CD4-positive, alpha-beta T cell (primary cell): Measurements from ENCODE around the gene CATSPER4. TPM values are rescaled to one million over a fixed set of nuclear protein-coding genes. Genes with fewer than 3 reads are reported as not detected.

ENCODE experiments used
- ATAC-seq: fragments of 200-7000 bp; cut with Tn5 transposase; one replicate; pipeline ENCODE4 v1.10.0; 2022; ENCODE audit warnings: mild to moderate bottlenecking; ENCODE audit not compliant: poor library complexity
- CTCF ChIA-PET: fragments of 350-600 bp; sonication (Branson Sonifier 250); formaldehyde crosslinking; loops from one replicate; lab custom pipeline; 2021; ENCODE audit warnings: antibody characterized with exemption, inconsistent platforms; lab: Charles Lee
- POLR2A ChIA-PET: fragments of 350-600 bp; sonication (Branson Sonifier 250); formaldehyde crosslinking; loops from one replicate; lab custom pipeline; 2021; ENCODE audit warnings: antibody characterized with exemption, inconsistent platforms; lab: Charles Lee
- DNase-seq, 14 experiments: peaks; one replicate each; pipeline ENCODE4 v3.0.0-alpha.2; 2013 to 2020; ENCODE audit warnings: mixed read lengths in 2 of 14
- H3K27ac ChIP-seq, 2 donors: one replicate each; pipeline versions ENCODE4 v1.5.1 to v1.7.0; 2013; ENCODE audit warnings: low read length in 2 of 2, low read depth in 1 of 2, mild to moderate bottlenecking in 1 of 2
- H3K27me3 ChIP-seq, 2 experiments: 1 replicate in 1 of 2; 2 replicates in 1 of 2; pipeline versions ENCODE4 v1.6.1 to v1.7.0; 2013; ENCODE audit warnings: low read length in 2 of 2, control low read depth in 1 of 2, mild to moderate bottlenecking in 1 of 2, moderate library complexity in 1 of 2; ENCODE audit not compliant: insufficient read depth in 2 of 2, control insufficient read depth in 1 of 2
- H3K36me3 ChIP-seq: one replicate; pipeline ENCODE4 v1.6.1; 2013; ENCODE audit warnings: low read length, control low read depth; ENCODE audit not compliant: insufficient read depth
- H3K4me1 ChIP-seq: one replicate; pipeline ENCODE4 v1.6.1; 2013; ENCODE audit warnings: low read length, control low read depth; ENCODE audit not compliant: insufficient read depth
- H3K4me3 ChIP-seq: one replicate; pipeline ENCODE4 v1.5.1; 2013; ENCODE audit warnings: mild to moderate bottlenecking, low read length, moderate library complexity
- H3K9me3 ChIP-seq, 2 experiments: 1 replicate in 1 of 2; 2 replicates in 1 of 2; pipeline versions ENCODE4 v1.6.1 to v1.7.0; 2013; ENCODE audit warnings: low read length in 2 of 2, mild to moderate bottlenecking in 2 of 2, control low read depth in 1 of 2, moderate library complexity in 1 of 2; ENCODE audit not compliant: control insufficient read depth in 1 of 2, insufficient read depth in 1 of 2
- H3K27ac Mint-ChIP-seq: one replicate; pipeline ENCODE4 v1.8.0; 2020; ENCODE audit warnings: mixed read lengths
- H3K27me3 Mint-ChIP-seq: one replicate; pipeline ENCODE4 v1.8.0; 2021; ENCODE audit warnings: mixed read lengths
- H3K36me3 Mint-ChIP-seq: one replicate; pipeline ENCODE4 v1.8.0; 2021; ENCODE audit warnings: low read depth, mixed read lengths
- H3K4me1 Mint-ChIP-seq: one replicate; pipeline ENCODE4 v1.8.0; 2021; ENCODE audit warnings: low read depth, mixed read lengths
- H3K4me3 Mint-ChIP-seq: one replicate; pipeline ENCODE4 v1.8.0; 2020; ENCODE audit warnings: mild to moderate bottlenecking, mixed read lengths
- H3K9me3 Mint-ChIP-seq: one replicate; pipeline ENCODE4 v1.8.0; 2020; ENCODE audit warnings: mixed read lengths
- intact Hi-C, 2 experiments: fragments of 100-400 bp; cut with DNase I in 1 of 2; cut with micrococcal nuclease in 1 of 2; formaldehyde crosslinking; loops; one replicate each; pipeline versions ENCODE4 v1.15.1 to v1.9.0; 2023 to 2025; cut with DNase I, micrococcal nuclease
- total RNA-seq, 174 experiments: library from RNA in 2 of 174; stranded (reverse) in 2 of 174; gene quantifications; one replicate each; pipeline ENCODE4 v1.2.3 and lab custom pipeline; 2021 to 2026
- TF ChIP-seq, protein P1 (sequence below): fragments of 200-600 bp; IDR thresholded peaks from one replicate; pipeline ENCODE4 v1.8.0; 2022; ENCODE audit warnings: antibody characterized with exemption, mild to moderate bottlenecking

Gene CATSPER4
- total RNA-seq, 2 experiments from 2014 or later: not detected

DNA sequence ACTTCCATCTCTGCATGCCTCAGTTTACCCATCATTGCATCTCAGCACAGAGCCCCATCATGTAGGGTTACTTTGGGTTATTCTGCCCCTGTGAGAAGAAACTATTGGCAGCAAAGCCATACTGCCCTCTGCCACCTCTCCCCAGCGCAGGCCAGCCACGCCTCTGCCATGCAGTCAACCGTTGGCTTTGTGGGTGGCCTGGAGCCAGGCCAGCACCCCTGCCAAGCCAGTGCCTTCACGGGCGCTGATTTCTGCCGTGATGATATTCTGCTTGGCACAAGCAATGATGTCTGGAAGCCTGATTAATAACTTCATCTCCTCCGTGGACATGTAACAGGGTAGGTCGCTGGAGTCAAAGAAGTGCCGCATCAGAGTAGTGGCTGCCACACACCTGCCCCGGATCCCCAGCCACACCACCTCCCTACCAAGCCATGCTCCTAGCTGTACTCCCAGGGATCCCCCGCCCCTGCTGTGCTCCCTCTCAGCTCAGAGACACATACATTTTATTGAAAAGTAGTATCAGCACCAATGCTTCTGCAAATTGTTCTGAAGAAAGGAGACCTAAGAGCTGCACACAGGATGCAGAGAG is 28.6 kb downstream of the CATSPER4 start:
- no peak for ATAC-seq
- TF ChIP-seq, protein P1, sequence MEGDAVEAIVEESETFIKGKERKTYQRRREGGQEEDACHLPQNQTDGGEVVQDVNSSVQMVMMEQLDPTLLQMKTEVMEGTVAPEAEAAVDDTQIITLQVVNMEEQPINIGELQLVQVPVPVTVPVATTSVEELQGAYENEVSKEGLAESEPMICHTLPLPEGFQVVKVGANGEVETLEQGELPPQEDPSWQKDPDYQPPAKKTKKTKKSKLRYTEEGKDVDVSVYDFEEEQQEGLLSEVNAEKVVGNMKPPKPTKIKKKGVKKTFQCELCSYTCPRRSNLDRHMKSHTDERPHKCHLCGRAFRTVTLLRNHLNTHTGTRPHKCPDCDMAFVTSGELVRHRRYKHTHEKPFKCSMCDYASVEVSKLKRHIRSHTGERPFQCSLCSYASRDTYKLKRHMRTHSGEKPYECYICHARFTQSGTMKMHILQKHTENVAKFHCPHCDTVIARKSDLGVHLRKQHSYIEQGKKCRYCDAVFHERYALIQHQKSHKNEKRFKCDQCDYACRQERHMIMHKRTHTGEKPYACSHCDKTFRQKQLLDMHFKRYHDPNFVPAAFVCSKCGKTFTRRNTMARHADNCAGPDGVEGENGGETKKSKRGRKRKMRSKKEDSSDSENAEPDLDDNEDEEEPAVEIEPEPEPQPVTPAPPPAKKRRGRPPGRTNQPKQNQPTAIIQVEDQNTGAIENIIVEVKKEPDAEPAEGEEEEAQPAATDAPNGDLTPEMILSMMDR: no peak
- CTCF ChIA-PET: no interaction called here
- no peaks in the 10 kb centered on the region for H3K9me3 ChIP-seq
- H3K27ac ChIP-seq: no peak overlapping the region
- H3K27ac Mint-ChIP-seq: no peak overlapping the region
- no peaks in the 10 kb centered on the region for H3K36me3 ChIP-seq
- H3K4me1 Mint-ChIP-seq: no peaks in the 10 kb centered on the region
- DNase-seq: no peak
- no peaks in the 10 kb centered on the region for H3K4me1 ChIP-seq
- H3K27me3 ChIP-seq: no peaks in the 10 kb centered on the region
- H3K27me3 Mint-ChIP-seq: peaks cover 8% of the 10 kb centered on the region
- H3K4me3 Mint-ChIP-seq: no peak overlapping the region
- no peaks in the 10 kb centered on the region for H3K36me3 Mint-ChIP-seq
- H3K4me3 ChIP-seq: no peak overlapping the region
- POLR2A ChIA-PET: no interaction called here
- intact Hi-C loops: no loop called here
- H3K9me3 Mint-ChIP-seq: no peaks in the 10 kb centered on the region

DNA sequence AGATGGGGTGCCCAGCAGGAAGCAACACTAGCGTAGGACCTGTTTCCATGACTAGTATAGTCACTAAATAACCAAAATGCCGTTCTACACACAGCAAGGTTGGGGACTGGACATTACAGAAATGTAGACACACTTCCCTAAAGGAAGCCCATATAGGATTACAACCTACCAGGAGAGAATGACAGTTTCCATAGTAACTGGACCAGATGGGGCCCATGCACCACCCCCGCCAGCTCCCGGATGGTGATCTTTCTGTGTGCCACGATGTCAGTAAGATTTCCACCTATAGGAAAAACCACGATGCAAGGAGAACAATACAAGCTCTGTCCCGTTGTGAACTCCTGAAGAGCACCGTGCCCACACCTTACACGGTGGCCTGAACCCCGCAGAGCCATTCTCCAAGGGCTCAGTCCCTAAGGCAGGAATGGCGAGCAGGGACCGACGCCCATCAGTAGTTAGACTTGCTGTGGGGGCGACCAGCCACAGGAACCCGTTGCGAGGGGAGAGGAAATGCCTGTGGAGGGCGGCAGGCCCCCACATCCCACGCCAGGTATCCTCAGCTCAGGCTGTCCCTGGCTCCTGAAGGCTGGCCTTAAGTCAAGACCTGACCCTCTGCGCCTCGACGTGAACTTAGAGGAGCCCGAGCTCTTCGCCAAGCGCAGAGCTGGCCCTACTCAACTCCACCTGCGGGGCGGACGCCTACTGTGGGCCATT is 30.0 kb downstream of the CATSPER4 start:
- CTCF ChIA-PET: no interaction called here
- H3K4me3 ChIP-seq: no peak overlapping the region
- DNase-seq: no peak
- H3K4me3 Mint-ChIP-seq: no peak overlapping the region
- H3K36me3 Mint-ChIP-seq: no peaks in the 10 kb centered on the region
- peaks cover 18% of the 10 kb centered on the region for H3K27me3 Mint-ChIP-seq
- no peak overlapping the region for H3K27ac ChIP-seq
- TF ChIP-seq, protein P1: no peak
- peaks cover under 1% of the 10 kb centered on the region for H3K4me1 Mint-ChIP-seq
- peaks cover 3 to 8% of the 10 kb centered on the region in 2 experiments for H3K27me3 ChIP-seq
- H3K27ac Mint-ChIP-seq: no peak overlapping the region
- no peaks in the 10 kb centered on the region for H3K9me3 Mint-ChIP-seq
- intact Hi-C loops: loop anchor here in 1 of 2 experiments (5.0 kb wide), 1 partner anchor 38 kb away; no protein-coding TSS in a partner anchor
- POLR2A ChIA-PET: no interaction called here
- H3K4me1 ChIP-seq: peaks cover 5% of the 10 kb centered on the region
- no peaks in the 10 kb centered on the region for H3K9me3 ChIP-seq
- no peaks in the 10 kb centered on the region for H3K36me3 ChIP-seq
- ATAC-seq: no peak

- Histone ChIP-seq H3K36me3 (no peaks in the 10 kb centered on the region), H3K4me3 (no peak overlapping the region), H3K27ac (no peak overlapping the region), H3K9me3 (no peaks in the 10 kb centered on the region), H3K4me1 (peaks cover 11% of the 10 kb centered on the region), H3K27me3 (peaks cover 10 to 14% of the 10 kb centered on the region in 2 experiments)
- ChIA-PET CTCF (no interaction called here), POLR2A (no interaction called here)
- H3K27me3 Mint-ChIP-seq: peaks cover 25% of the 10 kb centered on the region
- no peak for ATAC-seq
- no peaks in the 10 kb centered on the region for H3K36me3 Mint-ChIP-seq
- no peak overlapping the region for H3K4me3 Mint-ChIP-seq
- no peaks in the 10 kb centered on the region for H3K9me3 Mint-ChIP-seq
- no peak overlapping the region for H3K27ac Mint-ChIP-seq
- TF ChIP-seq, protein P1: no peak
- DNase-seq: no peak
- H3K4me1 Mint-ChIP-seq: peaks cover 7% of the 10 kb centered on the region
- intact Hi-C loops: loop anchor here in 1 of 2 experiments (5.0 kb wide), 1 partner anchor 39 kb away; no protein-coding TSS in a partner anchor
Measured at GRCh38 chr1:26221094-26221493, 30.7 kb downstream of the CATSPER4 start.
